HepG2 (cell line): ENCODE data around the gene MYL6. TPM values are rescaled to one million over a fixed set of nuclear protein-coding genes. Genes with fewer than 3 reads are reported as not detected.

ENCODE experiments used
- CSRNP1 ChIP-seq: sonication (generic); formaldehyde crosslinking; IDR thresholded peaks from 2 replicates; pipeline ENCODE4 v1.8.1; 2023; ENCODE audit warnings: mild to moderate bottlenecking, missing genetic modification reagents
- EHMT2 ChIP-seq: fragments of 200-600 bp; sonication (generic); IDR thresholded peaks from 2 replicates; pipeline ENCODE4 v1.7.0; 2017; ENCODE audit warnings: antibody characterized with exemption, low read depth, low read length, borderline replicate concordance
- HDAC6 ChIP-seq: fragments of 200-600 bp; sonication (generic); IDR thresholded peaks from 2 replicates; pipeline ENCODE4 v1.7.0; 2017; ENCODE audit warnings: mild to moderate bottlenecking, antibody characterized with exemption, low read length, low read depth
- HIC2 ChIP-seq: sonication (generic); formaldehyde crosslinking; IDR thresholded peaks from 2 replicates; pipeline ENCODE4 v1.9.0; 2022; ENCODE audit warnings: low read depth, missing genetic modification reagents
- HOXA3 ChIP-seq: sonication (generic); formaldehyde crosslinking; IDR thresholded peaks from 2 replicates; pipeline ENCODE4 v1.5.0; 2020; ENCODE audit warnings: missing genetic modification reagents
- KDM5A ChIP-seq: fragments of 200-600 bp; sonication (generic); IDR thresholded peaks from 2 replicates; pipeline ENCODE4 v1.7.0; 2018; ENCODE audit warnings: antibody characterized with exemption, mild to moderate bottlenecking, low read length, borderline replicate concordance
- MLX ChIP-seq: IDR thresholded peaks from 2 replicates; pipeline ENCODE4 v1.6.1; 2016
- THAP11 ChIP-seq: IDR thresholded peaks from 2 replicates; pipeline ENCODE4 v1.6.1; 2016; ENCODE audit warnings: missing biosample characterization, missing genetic modification reagents
- TOE1 ChIP-seq: sonication (generic); formaldehyde crosslinking; IDR thresholded peaks from 2 replicates; pipeline ENCODE4 v1.4.0; 2020; ENCODE audit warnings: mild to moderate bottlenecking, missing genetic modification reagents
- ZNF138 ChIP-seq: sonication (generic); formaldehyde crosslinking; IDR thresholded peaks from 2 replicates; pipeline ENCODE4 v1.5.0; 2020; ENCODE audit warnings: mild to moderate bottlenecking, low read depth, missing genetic modification reagents
- ZNF414 ChIP-seq: sonication (generic); formaldehyde crosslinking; IDR thresholded peaks from 2 replicates; pipeline ENCODE4 v1.5.0; 2020; ENCODE audit warnings: missing genetic modification reagents
- ZNF431 ChIP-seq: sonication (generic); formaldehyde crosslinking; IDR thresholded peaks from 2 replicates; pipeline ENCODE4 v1.9.0; 2022; ENCODE audit warnings: missing genetic modification reagents, low read depth, mild to moderate bottlenecking, borderline replicate concordance
- ZNF574 ChIP-seq: sonication (generic); formaldehyde crosslinking; IDR thresholded peaks from 2 replicates; pipeline ENCODE4 v1.4.0; 2020; ENCODE audit warnings: missing genetic modification reagents
- ZNF580 ChIP-seq: IDR thresholded peaks from 2 replicates; pipeline ENCODE4 v1.6.1; 2016; ENCODE audit warnings: low read depth, borderline replicate concordance
- ZNF605 ChIP-seq: sonication (generic); formaldehyde crosslinking; IDR thresholded peaks from 2 replicates; pipeline ENCODE4 v1.8.0; 2022; ENCODE audit warnings: mild to moderate bottlenecking, missing genetic modification reagents
- ZNF678 ChIP-seq: sonication (generic); formaldehyde crosslinking; IDR thresholded peaks from 2 replicates; pipeline ENCODE4 v1.4.0; 2020; ENCODE audit warnings: mild to moderate bottlenecking, missing genetic modification reagents
- ZXDC ChIP-seq: sonication (generic); formaldehyde crosslinking; IDR thresholded peaks from 2 replicates; pipeline ENCODE4 v1.5.0; 2020; ENCODE audit warnings: mild to moderate bottlenecking, missing genetic modification reagents
- polyA plus RNA-seq, 8 experiments: library from polyadenylated mRNA; depleted of rRNA in 3 of 8; stranded (reverse) in 7 of 8; unstranded in 1 of 8; fragments of >200 nt; fragmentation: Illumina TruSeq in 4 of 8; extraction: Trizol in 4 of 8; gene quantifications; 2 replicates each; pipeline versions ENCODE4 v1.2.1 to v1.2.3, GENCODE V29; 2011 to 2016; ENCODE audit warnings: low read depth in 4 of 8, missing spikeins in 1 of 8, mixed read lengths in 1 of 8; ENCODE audit not compliant: insufficient read depth in 1 of 8
- total RNA-seq, 5 experiments: library from RNA; depleted of rRNA; stranded (reverse); fragments of >200 nt; fragmentation: Illumina TruSeq; extraction: Trizol; gene quantifications; 2 replicates each; pipeline ENCODE4 v1.2.3, GENCODE V29; 2016; ENCODE audit warnings: low read depth in 1 of 5

The MYL6 gene
- total and polyA plus RNA-seq, 2 of the 13 experiments (the other 11 are each of a cell fraction or from before 2014, with no cell fraction given) = 1,127 to 1,192 TPM

GRCh38 chr12:56116267-56117081, 41.7 kb upstream of the MYL6 start, which contains the start of gene RPL41 (continued):
- peak; percentile 97 for TF ChIP-seq ZNF574 (CRISPR knock-in tag)
- TF ChIP-seq EHMT2 = no peak
- no peak for TF ChIP-seq HIC2 (CRISPR knock-in tag)
- TF ChIP-seq ZNF138 = 0 out of 2 replicates have a peak, but pooled peaks have one; percentile 66
- peak; percentile 45; the same call in 1 of the 2 replicates for TF ChIP-seq ZNF414 (CRISPR knock-in tag)
- peak; percentile 88 for TF ChIP-seq HOXA3 (CRISPR knock-in tag)
- peak; percentile 46; the same call in 1 of the 2 replicates for TF ChIP-seq TOE1 (CRISPR knock-in tag)
- TF ChIP-seq MLX (CRISPR knock-in tag) = peak; percentile 37; the same call in 1 of the 2 replicates
- no peak for TF ChIP-seq HDAC6
- no peak for TF ChIP-seq ZXDC (CRISPR knock-in tag)
- peak; percentile 91 for TF ChIP-seq ZNF580 (CRISPR knock-in tag)
- peak; percentile 79 for TF ChIP-seq CSRNP1 (CRISPR knock-in tag)
- TF ChIP-seq ZNF431 = peak; percentile 47; the same call in 1 of the 2 replicates
- peak; percentile 86; the same call in 1 of the 2 replicates for TF ChIP-seq KDM5A
- TF ChIP-seq THAP11 = peak; percentile 96
- peak; percentile 80; the same call in 1 of the 2 replicates for TF ChIP-seq ZNF605 (CRISPR knock-in tag)
- TF ChIP-seq ZNF678 (CRISPR knock-in tag) = peak; percentile 88; the same call in 1 of the 2 replicates
